ENCODE results near the gene IPO5.

IPO5 gene

DNA sequence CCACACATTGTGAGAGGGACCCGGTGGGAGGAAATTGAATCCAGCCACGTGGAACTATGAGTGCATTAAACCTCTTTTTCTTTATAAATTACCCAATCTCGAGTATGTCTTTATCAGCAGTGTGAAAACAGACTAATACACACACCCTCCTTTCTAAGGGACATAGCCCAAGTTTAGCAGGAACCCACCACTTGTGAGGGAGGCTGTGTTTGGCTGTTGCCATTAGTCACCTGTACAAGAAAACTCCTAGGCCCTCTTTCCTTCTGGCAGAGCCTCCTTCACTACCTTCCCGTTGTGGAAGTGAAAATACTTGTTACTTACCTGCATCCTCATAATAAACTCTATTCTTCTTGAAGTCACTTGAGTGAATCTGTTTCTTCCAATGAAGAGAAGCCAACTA lies 113.2 kb downstream of the IPO5 start:
- Histone ChIP-seq H3K27me3 (replicated peaks) (no peaks in the 10 kb centered on the region), H3K36me3 (replicated peaks) (no peaks in the 10 kb centered on the region), H3K4me3 (ENCODE audit: low read depth, low read length) (no peak overlapping the region), H3K27ac (no peak overlapping the region)
- no peak for DNase-seq
- TF ChIP-seq, protein P1, sequence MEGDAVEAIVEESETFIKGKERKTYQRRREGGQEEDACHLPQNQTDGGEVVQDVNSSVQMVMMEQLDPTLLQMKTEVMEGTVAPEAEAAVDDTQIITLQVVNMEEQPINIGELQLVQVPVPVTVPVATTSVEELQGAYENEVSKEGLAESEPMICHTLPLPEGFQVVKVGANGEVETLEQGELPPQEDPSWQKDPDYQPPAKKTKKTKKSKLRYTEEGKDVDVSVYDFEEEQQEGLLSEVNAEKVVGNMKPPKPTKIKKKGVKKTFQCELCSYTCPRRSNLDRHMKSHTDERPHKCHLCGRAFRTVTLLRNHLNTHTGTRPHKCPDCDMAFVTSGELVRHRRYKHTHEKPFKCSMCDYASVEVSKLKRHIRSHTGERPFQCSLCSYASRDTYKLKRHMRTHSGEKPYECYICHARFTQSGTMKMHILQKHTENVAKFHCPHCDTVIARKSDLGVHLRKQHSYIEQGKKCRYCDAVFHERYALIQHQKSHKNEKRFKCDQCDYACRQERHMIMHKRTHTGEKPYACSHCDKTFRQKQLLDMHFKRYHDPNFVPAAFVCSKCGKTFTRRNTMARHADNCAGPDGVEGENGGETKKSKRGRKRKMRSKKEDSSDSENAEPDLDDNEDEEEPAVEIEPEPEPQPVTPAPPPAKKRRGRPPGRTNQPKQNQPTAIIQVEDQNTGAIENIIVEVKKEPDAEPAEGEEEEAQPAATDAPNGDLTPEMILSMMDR (IDR thresholded peaks at IDR 0.05; ENCODE audit: low read depth, low read length, missing control alignments): no peak
- in situ Hi-C loops (cut with HindIII; ENCODE audit: low pct_ligation_motif_present, low sequenced_read_pairs): no loop called here

DNA sequence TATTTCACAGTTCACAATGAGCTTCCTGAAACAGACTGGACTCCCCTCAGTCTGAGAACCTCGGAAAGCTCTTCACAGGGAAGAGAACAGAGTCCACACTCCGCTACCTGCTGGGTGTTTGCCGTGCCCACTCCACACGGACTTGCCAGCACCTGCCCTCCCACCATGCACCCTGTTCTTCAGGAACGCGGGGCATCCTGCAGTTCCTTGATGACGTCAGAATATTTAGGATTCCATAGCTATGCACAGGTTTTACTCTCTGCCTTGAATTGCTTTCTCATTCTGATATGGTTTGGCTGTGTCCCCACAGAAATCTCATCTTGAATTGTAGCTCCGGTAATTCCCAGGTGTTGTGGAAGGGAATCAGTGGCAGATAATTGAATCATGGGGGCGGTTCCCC lies 115.0 kb downstream of the IPO5 start:
- TF ChIP-seq, protein P1 (IDR thresholded peaks at IDR 0.05; ENCODE audit: low read depth, low read length, missing control alignments): no peak

DNA sequence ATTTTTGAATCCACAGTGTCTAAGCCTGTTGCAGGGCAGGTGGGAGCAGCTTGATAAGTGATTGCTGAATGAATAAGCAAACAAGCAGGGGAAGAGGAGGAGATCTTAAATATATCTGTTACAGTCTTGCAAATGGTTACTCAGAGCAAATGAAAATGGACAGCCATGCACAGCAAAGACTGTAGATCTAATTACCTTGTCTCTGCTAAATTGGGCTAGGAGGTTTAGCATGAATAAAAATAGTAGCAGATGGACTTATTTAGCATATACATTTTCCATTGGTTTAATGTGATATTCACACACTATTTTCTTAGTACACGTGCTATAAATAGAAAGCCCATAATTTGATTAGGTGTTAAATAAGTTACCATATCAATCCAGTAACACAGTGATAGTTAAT lies 116.5 kb downstream of the IPO5 start:
- in situ Hi-C loops (cut with HindIII; ENCODE audit: low pct_ligation_motif_present, low sequenced_read_pairs): no loop called here
- no peaks in the 10 kb centered on the region for H3K27me3 ChIP-seq (replicated peaks)
- no peak for DNase-seq
- no peak overlapping the region for H3K4me3 ChIP-seq (ENCODE audit: low read depth, low read length)
- TF ChIP-seq, protein P1 (IDR thresholded peaks at IDR 0.05; ENCODE audit: low read depth, low read length, missing control alignments): no peak
- no peak overlapping the region for H3K27ac ChIP-seq
- no peaks in the 10 kb centered on the region for H3K36me3 ChIP-seq (replicated peaks)

More for the DNA sequence above, 115.0 kb downstream of the IPO5 start:
- Histone ChIP-seq H3K27ac (no peak overlapping the region), H3K4me3 (ENCODE audit: low read depth, low read length) (no peak overlapping the region), H3K36me3 (replicated peaks) (no peaks in the 10 kb centered on the region), H3K27me3 (replicated peaks) (no peaks in the 10 kb centered on the region)
- DNase-seq: no peak
- in situ Hi-C loops (cut with HindIII; ENCODE audit: low pct_ligation_motif_present, low sequenced_read_pairs): no loop called here

DNA sequence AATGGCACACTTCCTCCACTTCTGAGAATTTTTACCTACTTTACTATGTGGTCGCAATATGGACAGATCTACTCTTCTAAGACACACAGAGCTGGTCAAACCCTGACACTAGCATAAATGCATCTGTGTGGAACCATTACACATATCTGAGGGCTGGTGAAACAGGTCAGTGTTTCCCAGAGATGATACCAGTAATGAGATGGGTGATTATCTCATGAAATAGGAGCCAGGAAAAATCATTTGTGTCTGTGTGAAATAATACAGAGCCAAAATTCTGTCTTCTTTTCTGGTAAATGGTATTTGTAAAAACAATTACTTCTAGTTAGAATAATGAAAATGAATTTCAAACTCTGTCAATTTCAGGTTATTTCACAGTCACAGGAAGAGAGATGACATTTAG lies 117.8 kb downstream of the IPO5 start:
- Histone ChIP-seq H3K36me3 (replicated peaks) (no peaks in the 10 kb centered on the region), H3K27me3 (replicated peaks) (no peaks in the 10 kb centered on the region), H3K4me3 (ENCODE audit: low read depth, low read length) (no peak overlapping the region), H3K27ac (no peak overlapping the region)
- in situ Hi-C loops (cut with HindIII; ENCODE audit: low pct_ligation_motif_present, low sequenced_read_pairs): no loop called here
- TF ChIP-seq, protein P1 (IDR thresholded peaks at IDR 0.05; ENCODE audit: low read depth, low read length, missing control alignments): no peak
- DNase-seq: no peak

DNA sequence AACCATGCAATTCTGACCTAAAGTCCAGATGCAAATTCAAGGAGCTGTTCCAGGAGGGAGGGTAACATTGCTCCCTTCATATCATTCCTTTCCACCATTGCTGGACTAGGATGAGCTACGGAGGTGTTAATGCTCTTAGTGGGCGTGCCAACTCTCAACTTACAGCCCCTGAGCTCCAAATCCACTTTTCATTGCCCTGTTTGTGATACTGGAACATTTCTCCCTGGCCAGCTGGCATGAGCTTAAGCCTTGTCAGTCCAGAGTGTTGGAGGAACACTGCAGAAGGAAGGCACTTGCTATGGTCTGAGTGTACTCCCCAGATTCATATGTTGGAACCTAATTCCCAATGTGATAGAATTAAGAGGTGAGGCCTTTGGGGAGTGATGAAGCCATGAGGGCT lies 119.0 kb downstream of the IPO5 start:
- in situ Hi-C loops (cut with HindIII; ENCODE audit: low pct_ligation_motif_present, low sequenced_read_pairs): no loop called here
- TF ChIP-seq, protein P1 (IDR thresholded peaks at IDR 0.05; ENCODE audit: low read depth, low read length, missing control alignments): no peak
- Histone ChIP-seq H3K27me3 (replicated peaks) (no peaks in the 10 kb centered on the region), H3K27ac (no peak overlapping the region), H3K36me3 (replicated peaks) (no peaks in the 10 kb centered on the region), H3K4me3 (ENCODE audit: low read depth, low read length) (no peak overlapping the region)
- no peak for DNase-seq
